DOHH2 (cell line): ENCODE data around the gene ATP5PB.

Source experiments
- CTCF ChIP-seq: fragments of 200-600 bp; sonication (generic); IDR thresholded peaks from one replicate; pipeline ENCODE4 v1.5.1; 2014; ENCODE audit warnings: antibody characterized with exemption, mild to moderate bottlenecking, low read depth, low read length; ENCODE audit not compliant: poor library complexity, severe bottlenecking
- EZH2phosphoT487 ChIP-seq: fragments of 200-600 bp; sonication (generic); IDR thresholded peaks from 2 replicates; pipeline ENCODE4 v1.6.1; 2017; ENCODE audit warnings: borderline replicate concordance, mild to moderate bottlenecking, antibody characterized with exemption, low read length, moderate library complexity, mixed read lengths

DNA sequence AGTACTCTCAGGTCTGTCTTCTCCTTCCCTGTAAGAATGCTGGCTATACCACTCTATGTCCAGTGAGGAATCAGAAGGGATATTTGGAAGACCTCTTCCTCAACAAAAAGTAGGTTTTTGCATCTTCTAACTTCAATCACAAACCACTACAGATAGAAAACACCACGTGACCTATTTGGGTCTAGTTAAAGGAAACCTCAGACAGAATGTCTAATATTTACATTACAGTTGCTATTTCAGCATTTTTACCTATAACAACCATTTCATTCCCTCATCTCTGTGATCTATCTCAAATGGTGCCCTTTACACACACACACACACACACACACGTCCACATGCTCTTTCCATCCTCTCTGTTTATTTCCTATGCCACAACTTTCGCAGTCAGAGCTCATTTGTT lies 62.1 kb downstream of the ATP5PB start:
- no peak for TF ChIP-seq CTCF
- TF ChIP-seq EZH2phosphoT487: no peak
